PC-9 (cell line): ENCODE data around the gene SUFU. TPM values are rescaled to one million over a fixed set of nuclear protein-coding genes. Genes with fewer than 3 reads are reported as not detected.
"Not testable (repeated sequence)": the region's sequence is repeated elsewhere in the genome, so short reads cannot be mapped to it uniquely, and the experiment has no call there.

Source experiments
- BruUV-seq: library from RNA; stranded (reverse); fragments of 400-500 nt; replicated peaks from 2 replicates; lab custom pipeline; 2021; lab: Mats Ljungman, UMichigan
- CTCF ChIA-PET: fragments of 300-600 bp; sonication (Branson Sonifier 250); formaldehyde crosslinking; loops from one replicate; lab custom pipeline; 2022; ENCODE audit warnings: antibody characterized with exemption; lab: Charles Lee
- POLR2A ChIA-PET: fragments of 300-600 bp; sonication (Branson Sonifier 250); formaldehyde crosslinking; loops from one replicate; lab custom pipeline; 2022; ENCODE audit warnings: antibody characterized with exemption; ENCODE audit not compliant: unreplicated experiment; lab: Charles Lee
- DNase-seq, 2 experiments: peaks; one replicate each; pipeline versions ENCODE4 v3.0.0 to v3.0.0-alpha.2; 2015 to 2022; ENCODE audit warnings: mixed read lengths in 1 of 2
- H2AFZ ChIP-seq: fragments of 200-600 bp; sonication (generic); 2 replicates; pipeline ENCODE4 v1.8.1; 2017; ENCODE audit warnings: antibody characterized with exemption
- H3F3A ChIP-seq: fragments of 200-600 bp; sonication (generic); 2 replicates; pipeline ENCODE4 v1.8.1; 2017; ENCODE audit warnings: antibody characterized with exemption, mild to moderate bottlenecking, low read depth; ENCODE audit not compliant: insufficient read depth
- H3K27ac ChIP-seq: fragments of 200-600 bp; sonication (generic); 2 replicates; pipeline ENCODE4 v1.6.1; 2016; ENCODE audit warnings: mixed run types
- H3K27me3 ChIP-seq: fragments of 200-600 bp; sonication (generic); 2 replicates; pipeline ENCODE4 v1.6.1; 2016; ENCODE audit warnings: low read depth, mixed run types; ENCODE audit not compliant: insufficient read depth
- H3K36me3 ChIP-seq: fragments of 200-600 bp; sonication (generic); 2 replicates; pipeline ENCODE4 v1.6.1; 2016; ENCODE audit warnings: low read depth, mixed run types
- H3K4me1 ChIP-seq: fragments of 200-600 bp; sonication (generic); replicated peaks from 2 replicates; pipeline ENCODE4 v1.6.1; 2016; ENCODE audit warnings: mixed run types; ENCODE audit not compliant: insufficient read depth
- H3K4me2 ChIP-seq: fragments of 200-600 bp; sonication (generic); 2 replicates; pipeline ENCODE4 v1.6.1; 2017; ENCODE audit warnings: mixed run types
- H3K4me3 ChIP-seq: fragments of 200-600 bp; sonication (generic); 2 replicates; pipeline ENCODE4 v1.6.1; 2016; ENCODE audit warnings: mixed run types
- H3K79me2 ChIP-seq: fragments of 200-600 bp; sonication (generic); 2 replicates; pipeline ENCODE4 v1.6.1; 2017; ENCODE audit warnings: low read depth, mixed run types
- H3K9me2 ChIP-seq: fragments of 200-600 bp; sonication (generic); 2 replicates; pipeline ENCODE4 v1.8.1; 2017; ENCODE audit warnings: mild to moderate bottlenecking; ENCODE audit not compliant: insufficient read depth
- H3K9me3 ChIP-seq: fragments of 200-600 bp; sonication (generic); 2 replicates; pipeline ENCODE4 v1.8.1; 2016; ENCODE audit warnings: low read depth; ENCODE audit not compliant: insufficient read depth
- H4K20me1 ChIP-seq: fragments of 200-600 bp; sonication (generic); 2 replicates; pipeline ENCODE4 v1.8.1; 2017; ENCODE audit not compliant: insufficient read depth
- EZH2 ChIP-seq: fragments of 200-600 bp; sonication (generic); IDR thresholded peaks from 2 replicates; pipeline ENCODE4 v1.8.0; 2017; ENCODE audit warnings: antibody characterized with exemption, low read depth
- intact Hi-C: fragments of 100-400 bp; cut with micrococcal nuclease; formaldehyde crosslinking; loops from one replicate; pipeline ENCODE4 v1.10.0; 2022; ENCODE audit not compliant: unreplicated experiment
- total RNA-seq: library from RNA; stranded (reverse); gene quantifications from 2 replicates; pipeline ENCODE4 v1.2.3, GENCODE V29; 2021
- TF ChIP-seq, protein P1 (sequence below): fragments of 200-600 bp; sonication (generic); conservative IDR thresholded peaks from 2 replicates; pipeline ENCODE4 v1.6.1; 2017; ENCODE audit warnings: mixed run types, antibody characterized with exemption, mild to moderate bottlenecking, moderate library complexity

The SUFU gene
- total RNA-seq, 1 experiment from 2014 or later: 20.2 TPM

DNA sequence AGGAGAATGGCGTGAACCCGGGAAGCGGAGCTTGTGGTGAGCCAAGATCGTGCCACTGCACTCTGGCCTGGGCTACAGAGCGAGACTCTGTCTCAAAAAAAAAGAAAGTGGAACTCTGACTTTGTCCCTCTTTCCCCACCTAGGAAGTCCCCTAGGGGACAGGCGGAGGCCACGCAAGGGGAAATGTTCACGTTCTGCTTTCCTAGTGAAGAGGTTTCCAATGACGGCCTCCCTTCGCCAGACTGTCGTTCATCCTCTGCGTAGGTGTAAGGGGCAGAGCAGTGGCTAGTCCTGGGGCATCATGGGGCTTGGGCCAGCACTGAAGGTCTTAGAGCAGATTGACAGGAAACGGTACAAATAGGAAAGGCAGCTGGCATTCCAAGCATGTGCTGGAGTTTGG, 30.6 kb downstream of the SUFU start:
- H3K4me2 ChIP-seq: no peak overlapping the region
- no peak overlapping the region for H3K27ac ChIP-seq
- no peaks in the 10 kb centered on the region for H3K79me2 ChIP-seq
- intact Hi-C loops: no loop called here
- H4K20me1 ChIP-seq: no peaks in the 10 kb centered on the region
- TF ChIP-seq, protein P1, sequence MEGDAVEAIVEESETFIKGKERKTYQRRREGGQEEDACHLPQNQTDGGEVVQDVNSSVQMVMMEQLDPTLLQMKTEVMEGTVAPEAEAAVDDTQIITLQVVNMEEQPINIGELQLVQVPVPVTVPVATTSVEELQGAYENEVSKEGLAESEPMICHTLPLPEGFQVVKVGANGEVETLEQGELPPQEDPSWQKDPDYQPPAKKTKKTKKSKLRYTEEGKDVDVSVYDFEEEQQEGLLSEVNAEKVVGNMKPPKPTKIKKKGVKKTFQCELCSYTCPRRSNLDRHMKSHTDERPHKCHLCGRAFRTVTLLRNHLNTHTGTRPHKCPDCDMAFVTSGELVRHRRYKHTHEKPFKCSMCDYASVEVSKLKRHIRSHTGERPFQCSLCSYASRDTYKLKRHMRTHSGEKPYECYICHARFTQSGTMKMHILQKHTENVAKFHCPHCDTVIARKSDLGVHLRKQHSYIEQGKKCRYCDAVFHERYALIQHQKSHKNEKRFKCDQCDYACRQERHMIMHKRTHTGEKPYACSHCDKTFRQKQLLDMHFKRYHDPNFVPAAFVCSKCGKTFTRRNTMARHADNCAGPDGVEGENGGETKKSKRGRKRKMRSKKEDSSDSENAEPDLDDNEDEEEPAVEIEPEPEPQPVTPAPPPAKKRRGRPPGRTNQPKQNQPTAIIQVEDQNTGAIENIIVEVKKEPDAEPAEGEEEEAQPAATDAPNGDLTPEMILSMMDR: no peak
- TF ChIP-seq EZH2: no peak
- DNase-seq: no peak
- H3K4me1 ChIP-seq: no peaks in the 10 kb centered on the region
- H3K9me3 ChIP-seq: no peaks in the 10 kb centered on the region
- H3K9me2 ChIP-seq: no peaks in the 10 kb centered on the region
- H3K27me3 ChIP-seq: no peaks in the 10 kb centered on the region
- no peak overlapping the region for H3K4me3 ChIP-seq
- no peaks in the 10 kb centered on the region for H3F3A ChIP-seq
- H3K36me3 ChIP-seq: no peaks in the 10 kb centered on the region
- no TSS peak for BruUV-seq
- H2AFZ ChIP-seq: no peak overlapping the region
- CTCF ChIA-PET: interaction anchor here (0.6 kb wide), 1 partner anchor 342 kb away, joined by 6 read pairs; no protein-coding TSS in a partner anchor
- POLR2A ChIA-PET: no interaction called here

- BruUV-seq, POLR2A ChIA-PET, H4K20me1 ChIP-seq, H3K4me1 ChIP-seq, H3K9me2 ChIP-seq, H3K79me2 ChIP-seq, CTCF ChIA-PET, H3K27ac ChIP-seq, H3K4me2 ChIP-seq, DNase-seq, H2AFZ ChIP-seq, H3K27me3 ChIP-seq, H3K36me3 ChIP-seq, intact Hi-C loops, H3K4me3 ChIP-seq, H3K9me3 ChIP-seq, H3F3A ChIP-seq: not testable (repeated sequence)
Observed at GRCh38 chr10:102534966-102535365, 31.2 kb downstream of the SUFU start.

DNA sequence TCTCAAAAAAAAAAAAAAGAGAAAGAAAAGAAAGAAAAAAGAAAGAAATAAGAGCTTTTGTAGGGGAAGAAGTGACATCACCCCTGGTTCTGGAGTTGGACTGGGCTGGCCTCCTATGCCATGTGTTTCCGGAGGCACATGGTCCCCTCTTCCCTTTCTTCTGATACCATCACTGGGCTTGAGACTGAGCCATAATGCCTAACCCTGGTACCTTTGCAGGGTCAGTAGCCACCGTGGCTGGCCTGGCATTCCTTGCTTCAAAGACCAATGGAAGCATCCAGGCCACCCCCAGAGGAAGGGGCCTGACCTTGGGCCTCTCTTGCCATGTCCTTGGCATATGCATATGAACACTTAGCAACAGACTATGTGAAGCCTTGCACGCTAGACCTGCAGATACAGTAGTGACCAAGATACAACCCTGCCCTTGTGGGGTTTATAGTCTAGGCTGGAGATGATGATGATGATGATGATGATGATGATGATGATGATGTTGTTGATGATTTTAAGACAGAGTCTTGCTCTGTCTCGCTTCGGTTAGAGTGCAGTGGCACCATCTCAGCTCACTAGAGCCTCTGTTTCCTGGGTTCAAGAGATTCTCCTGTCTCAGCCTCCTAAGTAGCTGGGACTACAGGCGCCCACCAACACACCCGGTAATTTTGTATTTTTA, 31.8 kb downstream of the SUFU start:
- intact Hi-C loops: no loop called here
- TF ChIP-seq, protein P1: no peak
- no peak for TF ChIP-seq EZH2
- CTCF ChIA-PET: no interaction called here
- POLR2A ChIA-PET: interaction anchor here (0.6 kb wide), 1 partner anchor 43 kb away, joined by 7 read pairs; no protein-coding TSS in a partner anchor
- Histone ChIP-seq H3K27me3 (no peaks in the 10 kb centered on the region), H3K4me3 (no peak overlapping the region), H3K9me3 (no peaks in the 10 kb centered on the region), H3K4me1 (no peaks in the 10 kb centered on the region), H3F3A (no peaks in the 10 kb centered on the region), H3K36me3 (no peaks in the 10 kb centered on the region), H3K9me2 (no peaks in the 10 kb centered on the region), H4K20me1 (no peaks in the 10 kb centered on the region), H2AFZ (no peak overlapping the region), H3K79me2 (no peaks in the 10 kb centered on the region), H3K27ac (no peak overlapping the region), H3K4me2 (no peak overlapping the region)
- no TSS peak for BruUV-seq
- no peak for DNase-seq

- Histone ChIP-seq H3K9me3 (no peaks in the 10 kb centered on the region), H3K27me3 (no peaks in the 10 kb centered on the region), H3K36me3 (no peaks in the 10 kb centered on the region), H3K9me2 (no peaks in the 10 kb centered on the region), H4K20me1 (no peaks in the 10 kb centered on the region), H3K4me2 (no peak overlapping the region), H3F3A (no peaks in the 10 kb centered on the region), H3K4me1 (no peaks in the 10 kb centered on the region), H3K4me3 (no peak overlapping the region), H3K79me2 (no peaks in the 10 kb centered on the region), H3K27ac (no peak overlapping the region), H2AFZ (no peak overlapping the region)
- no peak for DNase-seq
- intact Hi-C loops: no loop called here
- TF ChIP-seq, protein P1: no peak
- TF ChIP-seq EZH2: no peak
- CTCF ChIA-PET: no interaction called here
- no TSS peak for BruUV-seq
- POLR2A ChIA-PET: no interaction called here
Observed at GRCh38 chr10:102537367-102537766, 33.6 kb downstream of the SUFU start.
